Right lobe of liver (tissue), 4 donors: ENCODE results near the gene SPNS2.

ENCODE experiments used
- POLR2A ChIP-seq: fragments of 450-650 bp; IDR thresholded peaks from one replicate; pipeline ENCODE4 v1.6.1; 2017; ENCODE audit warnings: antibody characterized with exemption, mild to moderate bottlenecking
- TF ChIP-seq, protein P1 (sequence below), 4 donors: fragments of 200-600 bp in 3 of 4; fragments of 450-650 bp in 1 of 4; IDR thresholded peaks; one replicate each; pipeline versions ENCODE4 v1.5.1 to v1.8.0; 2016 to 2022; ENCODE audit warnings: antibody characterized with exemption in 4 of 4, mild to moderate bottlenecking in 2 of 4
- donor health status: DM: no; HTN: no; CAD: no.
- donor health status: DM: no; HTN: no; CAD: no.
- donor health status: DM: no; HTN: yes; CAD: no.

DNA sequence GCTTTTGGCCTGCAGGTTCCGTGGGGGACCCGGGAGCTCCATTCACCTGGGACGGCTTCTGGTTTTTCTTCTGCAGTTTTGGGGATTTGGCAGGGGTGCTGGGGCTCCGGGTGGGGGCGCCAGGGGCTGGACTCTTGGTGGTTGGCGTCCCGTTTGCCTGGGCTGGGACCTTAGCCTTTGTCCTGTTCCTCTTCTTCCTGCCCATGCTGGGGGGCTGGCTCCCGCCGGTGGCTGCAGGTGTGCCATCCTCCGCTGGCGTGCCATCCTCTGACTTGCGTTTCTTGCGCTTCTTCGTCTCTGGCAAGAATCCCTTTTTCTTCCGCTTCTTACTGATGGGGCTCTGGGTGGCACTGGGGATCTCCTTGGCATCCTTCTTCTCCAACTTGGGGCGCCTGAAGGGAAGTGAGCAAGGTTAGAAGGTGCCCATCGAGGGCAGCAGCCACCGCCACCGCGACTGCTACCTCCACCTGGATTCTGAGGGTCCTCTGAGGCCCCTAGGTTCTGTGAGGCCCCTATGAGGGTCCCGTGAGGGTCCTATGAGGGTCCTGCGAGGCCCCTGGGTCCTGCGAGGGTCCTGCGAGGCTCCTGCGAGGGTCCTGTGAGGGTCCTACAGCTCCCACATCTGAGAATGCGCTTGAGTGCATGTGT, 41.0 kb downstream of the SPNS2 start:
- TF ChIP-seq, protein P1, sequence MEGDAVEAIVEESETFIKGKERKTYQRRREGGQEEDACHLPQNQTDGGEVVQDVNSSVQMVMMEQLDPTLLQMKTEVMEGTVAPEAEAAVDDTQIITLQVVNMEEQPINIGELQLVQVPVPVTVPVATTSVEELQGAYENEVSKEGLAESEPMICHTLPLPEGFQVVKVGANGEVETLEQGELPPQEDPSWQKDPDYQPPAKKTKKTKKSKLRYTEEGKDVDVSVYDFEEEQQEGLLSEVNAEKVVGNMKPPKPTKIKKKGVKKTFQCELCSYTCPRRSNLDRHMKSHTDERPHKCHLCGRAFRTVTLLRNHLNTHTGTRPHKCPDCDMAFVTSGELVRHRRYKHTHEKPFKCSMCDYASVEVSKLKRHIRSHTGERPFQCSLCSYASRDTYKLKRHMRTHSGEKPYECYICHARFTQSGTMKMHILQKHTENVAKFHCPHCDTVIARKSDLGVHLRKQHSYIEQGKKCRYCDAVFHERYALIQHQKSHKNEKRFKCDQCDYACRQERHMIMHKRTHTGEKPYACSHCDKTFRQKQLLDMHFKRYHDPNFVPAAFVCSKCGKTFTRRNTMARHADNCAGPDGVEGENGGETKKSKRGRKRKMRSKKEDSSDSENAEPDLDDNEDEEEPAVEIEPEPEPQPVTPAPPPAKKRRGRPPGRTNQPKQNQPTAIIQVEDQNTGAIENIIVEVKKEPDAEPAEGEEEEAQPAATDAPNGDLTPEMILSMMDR (IDR thresholded peaks at IDR 0.05), result no peak
- no peak for TF ChIP-seq POLR2A
